Prostate gland (tissue), 2 donors: ENCODE measurements around the gene PRG3. TPM values are rescaled to one million over a fixed set of nuclear protein-coding genes. Genes with fewer than 3 reads are reported as not detected.

Experiments used
- DNase-seq: peaks from one replicate; pipeline ENCODE4 v3.0.0-alpha.2; 2019; ENCODE audit warnings: low spot score
- H3K27ac ChIP-seq, 2 donors: fragments of 200-600 bp; sonication (generic); 2 replicates each; pipeline ENCODE4 v1.5.1; 2017 to 2019
- H3K27me3 ChIP-seq: fragments of 200-600 bp; sonication (generic); replicated peaks from 2 replicates; pipeline ENCODE4 v1.5.1; 2019; ENCODE audit not compliant: insufficient read depth
- H3K36me3 ChIP-seq, 2 donors: fragments of 200-600 bp; sonication (generic); 1 replicate in 1 of 2; 2 replicates in 1 of 2; pipeline versions ENCODE4 v1.5.1 to v1.8.1; 2017 to 2019
- H3K4me1 ChIP-seq: fragments of 200-600 bp; sonication (generic); replicated peaks from 2 replicates; pipeline ENCODE4 v1.5.1; 2019
- H3K4me3 ChIP-seq, 2 donors: fragments of 200-600 bp; sonication (generic); 2 replicates each; pipeline ENCODE4 v1.5.1; 2017 to 2019
- H3K9me3 ChIP-seq: fragments of 200-600 bp; sonication (generic); 2 replicates; pipeline ENCODE4 v1.5.1; 2017
- CTCF ChIP-seq, 4 experiments: fragments of 200-600 bp in 2 of 4; fragments of 450-650 bp in 2 of 4; sonication (generic) in 2 of 4; IDR thresholded peaks; 1 replicate in 3 of 4; 2 replicates in 1 of 4; pipeline ENCODE4 v1.5.1; 2016 to 2019; ENCODE audit warnings: antibody characterized with exemption in 4 of 4, mild to moderate bottlenecking in 2 of 4, moderate library complexity in 2 of 4
- POLR2A ChIP-seq: fragments of 450-650 bp; IDR thresholded peaks from one replicate; pipeline ENCODE4 v1.6.1; 2016; ENCODE audit warnings: antibody characterized with exemption, mild to moderate bottlenecking
- POLR2AphosphoS5 ChIP-seq: sonication (generic); formaldehyde crosslinking; IDR thresholded peaks from one replicate; pipeline ENCODE4 v1.6.1; 2017; ENCODE audit warnings: antibody characterized with exemption
- WGBS: methylation state at CpG from one replicate; pipeline ENCODE4 v1.1.5; 2018; 5-methylcytosine and 5-hydroxymethylcytosine counted together
- intact Hi-C: fragments of 100-400 bp; cut with DNase I; formaldehyde crosslinking; loops from one replicate; pipeline ENCODE4 v1.14.2; 2022
- total RNA-seq, 2 donors: library from RNA; depleted of rRNA; stranded (reverse); fragments of >200 nt; gene quantifications; one replicate each; pipeline ENCODE4 v1.1.0, GENCODE V29; 2016

The PRG3 gene
- total RNA-seq, 2 donors from 2014 or later: not detected

- H3K27ac ChIP-seq: no peak overlapping the region
Observed at GRCh38 chr11:57344826-57345225, 36.1 kb downstream of the PRG3 start.

GRCh38 chr11:57343825-57344224 is 37.1 kb downstream of the PRG3 start:
- Histone ChIP-seq H3K4me3 (no peak overlapping the region), H3K4me1 (no peaks in the 10 kb centered on the region), H3K27ac (no peak overlapping the region), H3K9me3 (no peaks in the 10 kb centered on the region), H3K27me3 (no peaks in the 10 kb centered on the region), H3K36me3 (no peaks in the 10 kb centered on the region)
- WGBS: 53% methylated on average over 7 of the region's 7 CpGs
- no peak for DNase-seq
- TF ChIP-seq CTCF (IDR thresholded peaks at IDR 0.05): no peak
- no peak for TF ChIP-seq POLR2AphosphoS5
- TF ChIP-seq POLR2A: no peak
- intact Hi-C loops: loop anchor here (10.0 kb wide), 1 partner anchor 181 kb away; no protein-coding TSS in a partner anchor

More at GRCh38 chr11:57344826-57345225, 36.1 kb downstream of the PRG3 start:
- Histone ChIP-seq H3K27me3 (no peaks in the 10 kb centered on the region), H3K4me3 (no peak overlapping the region), H3K36me3 (no peaks in the 10 kb centered on the region), H3K4me1 (no peaks in the 10 kb centered on the region), H3K9me3 (no peaks in the 10 kb centered on the region)
- TF ChIP-seq CTCF (IDR thresholded peaks at IDR 0.05): no peak
- WGBS: 95% methylated on average over 10 of the region's 10 CpGs
- DNase-seq: no peak
- intact Hi-C loops: loop anchor here (5.0 to 10.0 kb wide), 2 partner anchors 112 to 180 kb away; no protein-coding TSS in a partner anchor

DNA sequence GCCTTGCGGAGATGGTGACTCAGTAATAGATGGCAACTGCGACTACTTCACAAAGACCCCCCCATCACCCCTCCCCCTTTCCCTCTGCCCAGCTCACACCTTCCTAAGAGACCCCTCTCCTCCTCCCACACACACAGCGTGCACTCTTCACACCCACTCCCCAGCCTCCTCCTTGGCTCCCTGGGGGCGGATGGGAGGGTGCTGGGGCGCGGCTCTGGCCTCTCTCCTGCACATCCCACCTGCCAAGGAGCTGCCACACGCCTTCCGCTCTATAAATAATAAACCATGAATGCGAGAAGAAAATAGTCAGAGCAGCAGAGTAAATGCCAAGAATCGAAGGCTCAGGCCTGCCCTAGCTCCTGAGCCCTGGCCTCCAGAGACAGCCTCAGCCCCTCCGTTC is 38.2 kb downstream of the PRG3 start:
- no peak for TF ChIP-seq POLR2A
- intact Hi-C loops: loop anchor here (10.0 kb wide), 1 partner anchor 182 kb away; no protein-coding TSS in a partner anchor
- Histone ChIP-seq H3K27ac (no peak overlapping the region), H3K9me3 (no peaks in the 10 kb centered on the region), H3K27me3 (no peaks in the 10 kb centered on the region), H3K4me3 (no peak overlapping the region), H3K36me3 (no peaks in the 10 kb centered on the region), H3K4me1 (no peaks in the 10 kb centered on the region)
- WGBS: 51% methylated on average over 11 of the region's 11 CpGs
- no peak for DNase-seq

DNA sequence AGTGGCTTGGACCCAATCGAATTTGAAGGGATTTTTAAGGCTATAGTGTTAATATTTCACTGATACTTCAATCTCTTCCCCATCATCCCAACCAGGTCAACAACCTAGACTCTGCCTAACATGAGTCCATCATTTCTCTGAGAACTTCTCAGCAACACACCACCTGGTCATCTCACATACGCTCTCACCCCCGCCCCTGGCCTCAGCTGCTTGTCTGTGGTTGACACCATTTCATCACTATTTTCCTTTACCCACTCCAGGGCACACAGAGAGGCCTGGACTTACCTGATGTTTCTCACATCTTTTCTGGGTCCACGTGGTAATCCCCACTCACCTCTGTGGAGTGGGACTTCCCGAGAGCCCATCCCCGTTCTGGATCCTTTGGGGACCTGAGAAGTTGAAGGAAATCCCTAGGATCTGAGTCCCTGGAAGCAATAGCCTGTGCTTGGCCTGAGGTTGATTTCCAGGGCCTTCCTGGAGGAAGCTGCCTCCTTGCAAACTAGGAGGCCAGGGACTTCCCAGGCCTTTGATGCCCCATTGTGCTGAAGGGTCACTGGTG is 39.6 kb downstream of the PRG3 start:
- no peaks in the 10 kb centered on the region for H3K4me1 ChIP-seq
- H3K27ac ChIP-seq: no peak overlapping the region
- WGBS: 87% methylated on average over 6 of the region's 6 CpGs
- no peaks in the 10 kb centered on the region for H3K27me3 ChIP-seq
- intact Hi-C loops: loop anchor here (10.0 kb wide), 1 partner anchor 183 kb away; no protein-coding TSS in a partner anchor
- no peak for TF ChIP-seq POLR2A
- TF ChIP-seq CTCF (IDR thresholded peaks at IDR 0.05): no peak
- TF ChIP-seq POLR2AphosphoS5: no peak
- DNase-seq: no peak
- no peak overlapping the region for H3K4me3 ChIP-seq
- H3K9me3 ChIP-seq: no peaks in the 10 kb centered on the region
- H3K36me3 ChIP-seq: no peaks in the 10 kb centered on the region

DNA sequence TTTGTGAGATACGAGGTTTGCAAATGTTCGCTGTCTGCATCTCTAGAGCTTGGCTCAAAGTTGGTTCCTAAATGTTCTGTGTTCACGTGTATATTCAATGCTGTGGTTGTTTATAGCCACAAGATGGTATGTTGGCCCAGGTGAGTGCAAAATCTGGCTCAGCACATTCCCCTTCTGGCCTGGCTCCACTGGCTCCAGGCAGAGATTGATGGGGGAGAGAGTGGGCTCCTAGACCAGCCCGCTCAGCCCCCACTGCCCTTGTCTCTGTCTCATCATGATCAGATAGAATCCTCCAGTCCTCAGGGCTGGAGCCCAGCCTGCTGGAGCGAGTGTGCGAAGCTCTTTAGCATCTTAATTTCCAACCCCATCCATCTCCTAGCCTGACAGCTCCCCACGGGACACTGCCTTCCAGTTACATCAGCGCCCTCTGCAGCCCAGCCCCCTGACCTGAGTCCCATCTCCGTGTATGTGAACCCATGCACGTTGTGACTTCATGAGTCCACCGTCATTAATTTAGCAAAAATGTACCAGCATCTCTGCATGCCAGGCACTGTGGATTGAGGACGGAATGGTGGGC is 40.8 kb downstream of the PRG3 start:
- no peak overlapping the region for H3K27ac ChIP-seq
- no peaks in the 10 kb centered on the region for H3K36me3 ChIP-seq
- H3K4me1 ChIP-seq: no peaks in the 10 kb centered on the region
- H3K4me3 ChIP-seq: no peak overlapping the region
- intact Hi-C loops: loop anchor here (10.0 kb wide), 1 partner anchor 185 kb away; no protein-coding TSS in a partner anchor
- TF ChIP-seq POLR2AphosphoS5 (no peak), POLR2A (no peak), CTCF (IDR thresholded peaks at IDR 0.05) (no peak)
- WGBS: 23% methylated on average over 12 of the region's 12 CpGs
- H3K27me3 ChIP-seq: no peaks in the 10 kb centered on the region
- no peak for DNase-seq
- H3K9me3 ChIP-seq: no peaks in the 10 kb centered on the region
